ENCODE data around the gene ERVW-1. TPM values are rescaled to one million over a fixed set of nuclear protein-coding genes. Genes with fewer than 3 reads are reported as not detected.

The ERVW-1 gene
- total RNA-seq, 2 experiments from 2014 or later = not detected

DNA sequence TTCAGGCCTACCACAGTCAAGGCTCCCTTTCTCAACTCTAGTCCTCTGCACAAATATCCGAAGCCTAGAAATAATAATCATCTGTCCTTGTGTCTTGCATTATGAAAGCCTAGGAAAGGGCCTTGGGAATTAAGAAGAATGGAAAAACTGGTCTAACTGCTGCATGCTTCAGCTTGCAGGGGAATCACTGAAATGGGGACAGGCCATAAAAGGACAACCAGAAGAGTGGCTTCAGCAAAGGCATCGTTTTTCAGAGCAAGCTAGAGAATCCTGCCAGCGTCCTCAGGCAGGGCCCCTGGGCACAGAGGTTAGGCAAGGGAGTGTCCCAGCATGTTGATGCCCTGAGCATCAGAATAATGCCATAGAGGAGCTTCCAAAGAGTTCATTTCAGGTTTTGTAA, 13.2 kb downstream of the ERVW-1 start:
- BruUV-seq (replicated peaks) = no TSS peak

DNA sequence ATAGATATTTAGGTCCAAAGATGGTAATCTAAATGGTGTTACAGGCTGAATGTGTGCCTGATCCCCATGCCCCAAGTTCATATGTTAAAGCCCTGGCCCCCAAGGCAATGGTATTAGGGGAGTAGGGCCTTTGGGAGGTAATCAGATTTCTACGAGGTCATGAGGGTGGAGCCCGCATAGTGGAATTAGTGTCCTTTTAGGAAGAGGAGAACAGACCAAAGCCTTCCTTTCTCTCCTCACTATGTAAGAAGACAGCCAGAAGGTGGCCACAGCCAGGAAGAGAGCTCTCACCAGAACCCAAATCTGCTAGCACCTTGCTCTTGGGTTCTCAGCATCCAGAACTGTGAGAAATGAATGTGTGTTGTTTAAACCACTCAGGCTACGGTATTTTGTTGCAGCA, 15.2 kb downstream of the ERVW-1 start:
- Histone ChIP-seq H2AFZ (ENCODE audit: low read length) (no peak overlapping the region), H3K9me2 (ENCODE audit: insufficient read depth, low read length) (no peaks in the 10 kb centered on the region), H3K4me1 (ENCODE audit: insufficient read depth, low read length, poor library complexity, severe bottlenecking) (no peaks in the 10 kb centered on the region), H3K4me2 (ENCODE audit: low read length) (no peak overlapping the region), H3K9me3 (ENCODE audit: low read length) (no peaks in the 10 kb centered on the region), H3K79me2 (ENCODE audit: insufficient read depth, low read depth, low read length) (no peaks in the 10 kb centered on the region), H4K20me1 (ENCODE audit: insufficient read depth, low read length) (no peaks in the 10 kb centered on the region), H3K4me3 (ENCODE audit: low read depth, low read length, poor library complexity, severe bottlenecking) (no peak overlapping the region), H3K36me3 (ENCODE audit: insufficient read depth, low read length) (no peaks in the 10 kb centered on the region), H3K27ac (ENCODE audit: low read depth, low read length, poor library complexity, severe bottlenecking) (no peak overlapping the region)
- DNase-seq (ENCODE audit: low spot score) = no peak
- TF ChIP-seq EZH2phosphoT487 (IDR thresholded peaks at IDR 0.05; ENCODE audit: borderline replicate concordance, low read depth, low read length) (no peak), CTCF (conservative IDR thresholded peaks at IDR 0.05; ENCODE audit: low read length) (no peak)
- CTCF ChIA-PET (ENCODE audit: unreplicated experiment) = no interaction called here
- no TSS peak for BruUV-seq (replicated peaks)
- POLR2A ChIA-PET = no interaction called here
- intact Hi-C loops (cut with micrococcal nuclease; ENCODE audit: unreplicated experiment) = loop anchor here (10.0 kb wide), 1 partner anchor 592 kb away; no protein-coding TSS in a partner anchor

More for the DNA sequence above, 13.2 kb downstream of the ERVW-1 start:
- H3K9me2 ChIP-seq (ENCODE audit: insufficient read depth, low read length) = no peaks in the 10 kb centered on the region
- DNase-seq (ENCODE audit: low spot score) = no peak
- intact Hi-C loops (cut with micrococcal nuclease; ENCODE audit: unreplicated experiment) = loop anchor here (10.0 kb wide), 1 partner anchor 590 kb away; no protein-coding TSS in a partner anchor
- no peaks in the 10 kb centered on the region for H3K36me3 ChIP-seq (ENCODE audit: insufficient read depth, low read length)
- H4K20me1 ChIP-seq (ENCODE audit: insufficient read depth, low read length) = no peaks in the 10 kb centered on the region
- no peak for TF ChIP-seq EZH2phosphoT487 (IDR thresholded peaks at IDR 0.05; ENCODE audit: borderline replicate concordance, low read depth, low read length)
- no peak for TF ChIP-seq CTCF (conservative IDR thresholded peaks at IDR 0.05; ENCODE audit: low read length)
- no peaks in the 10 kb centered on the region for H3K79me2 ChIP-seq (ENCODE audit: insufficient read depth, low read depth, low read length)
- ChIA-PET CTCF (ENCODE audit: unreplicated experiment) (no interaction called here), POLR2A (interaction anchor here (0.6 kb wide), 2 partner anchors 201 to 476 kb away, joined by 3 read pairs; no protein-coding TSS in a partner anchor)
- no peak overlapping the region for H3K4me2 ChIP-seq (ENCODE audit: low read length)
- no peaks in the 10 kb centered on the region for H3K4me1 ChIP-seq (ENCODE audit: insufficient read depth, low read length, poor library complexity, severe bottlenecking)
- H3K27ac ChIP-seq (ENCODE audit: low read depth, low read length, poor library complexity, severe bottlenecking) = no peak overlapping the region
- H3K4me3 ChIP-seq (ENCODE audit: low read depth, low read length, poor library complexity, severe bottlenecking) = no peak overlapping the region
- no peaks in the 10 kb centered on the region for H3K9me3 ChIP-seq (ENCODE audit: low read length)
- H2AFZ ChIP-seq (ENCODE audit: low read length) = no peak overlapping the region
